Caco-2 (cell line): Measurements from ENCODE around the gene ZNF438. TPM values are rescaled to one million over a fixed set of nuclear protein-coding genes. Genes with fewer than 3 reads are reported as not detected.

ENCODE experiments used
- BruUV-seq: library from RNA; stranded (reverse); fragments of 400-500 nt; replicated peaks from 2 replicates; lab custom pipeline; 2021; lab: Mats Ljungman, UMichigan
- CTCF ChIA-PET: fragments of 300-600 bp; sonication (Branson Sonifier 250); formaldehyde crosslinking; loops from one replicate; lab custom pipeline; 2022; ENCODE audit warnings: antibody characterized with exemption; lab: Charles Lee
- POLR2A ChIA-PET: fragments of 300-600 bp; sonication (Branson Sonifier 250); formaldehyde crosslinking; loops from one replicate; lab custom pipeline; 2022; ENCODE audit warnings: antibody characterized with exemption; lab: Charles Lee
- DNase-seq, 2 experiments: peaks; one replicate each; pipeline versions ENCODE4 v3.0.0 to v3.0.0-alpha.2; 2020 to 2022
- H3K27me3 ChIP-seq: replicated peaks from 2 replicates; pipeline ENCODE4 v1.6.0; 2011; ENCODE audit warnings: low read length; ENCODE audit not compliant: control insufficient read depth, insufficient read depth
- H3K36me3 ChIP-seq: 2 replicates; pipeline ENCODE4 v1.5.1; 2011; ENCODE audit warnings: low read length; ENCODE audit not compliant: control insufficient read depth, insufficient read depth
- H3K4me1 ChIP-seq: fragments of 250-450 bp; sonication (Bioruptor Pico); 2 replicates; pipeline ENCODE4 v1.5.1; 2020; ENCODE audit warnings: mild to moderate bottlenecking
- H3K4me3 ChIP-seq: 2 replicates; pipeline ENCODE4 v1.5.1; 2011; ENCODE audit warnings: low read depth, mild to moderate bottlenecking, control low read depth, low read length
- H3K9me3 ChIP-seq: fragments of 250-450 bp; sonication (Bioruptor Pico); 2 replicates; pipeline ENCODE4 v1.5.1; 2020; ENCODE audit warnings: mild to moderate bottlenecking, moderate library complexity
- H3K27ac Mint-ChIP-seq: one replicate; pipeline ENCODE4 v1.8.0; 2022; ENCODE audit warnings: mixed read lengths; ENCODE audit not compliant: unreplicated experiment
- H3K27me3 Mint-ChIP-seq: one replicate; pipeline ENCODE4 v1.8.0; 2022; ENCODE audit warnings: mixed read lengths; ENCODE audit not compliant: insufficient read depth, unreplicated experiment
- H3K36me3 Mint-ChIP-seq: one replicate; pipeline ENCODE4 v1.8.0; 2022; ENCODE audit warnings: mild to moderate bottlenecking, mixed read lengths; ENCODE audit not compliant: insufficient read depth, unreplicated experiment
- H3K4me1 Mint-ChIP-seq: one replicate; pipeline ENCODE4 v1.8.0; 2022; ENCODE audit warnings: low read depth, mixed read lengths; ENCODE audit not compliant: unreplicated experiment
- H3K4me3 Mint-ChIP-seq: one replicate; pipeline ENCODE4 v1.8.0; 2022; ENCODE audit warnings: mild to moderate bottlenecking, moderate library complexity, mixed read lengths; ENCODE audit not compliant: unreplicated experiment
- H3K9me3 Mint-ChIP-seq: one replicate; pipeline ENCODE4 v1.8.0; 2022; ENCODE audit warnings: mixed read lengths; ENCODE audit not compliant: unreplicated experiment
- CTCF ChIP-seq, 2 experiments: fragments of 200-600 bp in 1 of 2; IDR thresholded peaks; 1 replicate in 1 of 2; 2 replicates in 1 of 2; pipeline versions ENCODE4 v1.5.1 to v1.8.0; 2011 to 2022; ENCODE audit warnings: antibody characterized with exemption in 1 of 2, control low read depth in 1 of 2, inconsistent platforms in 1 of 2, low read depth in 1 of 2, low read length in 1 of 2, mild to moderate bottlenecking in 1 of 2, moderate library complexity in 1 of 2; ENCODE audit not compliant: insufficient read depth in 1 of 2, severe bottlenecking in 1 of 2, unreplicated experiment in 1 of 2
- intact Hi-C: fragments of 100-400 bp; cut with micrococcal nuclease; formaldehyde crosslinking; loops from one replicate; pipeline ENCODE4 v1.10.0; 2022; ENCODE audit not compliant: unreplicated experiment
- total RNA-seq: library from RNA; stranded (reverse); gene quantifications from 2 replicates; pipeline ENCODE4 v1.2.3, GENCODE V29; 2022

ZNF438 gene
- total RNA-seq, 1 experiment from 2014 or later: 1.00 TPM

- ChIA-PET POLR2A (no interaction called here), CTCF (interaction anchor here (0.6 to 0.9 kb wide), 2 partner anchors 86 to 160 kb away, joined by 3 read pairs; no protein-coding TSS in a partner anchor)
- no peaks in the 10 kb centered on the region for H3K36me3 Mint-ChIP-seq
These were observed 184.0 kb downstream of the ZNF438 start for GRCh38 chr10:30847642-30848041.

GRCh38 chr10:30847199-30847598 lies 184.5 kb downstream of the ZNF438 start:
- H3K4me3 Mint-ChIP-seq: no peak overlapping the region
- no peak for TF ChIP-seq CTCF (IDR thresholded peaks at IDR 0.05; ENCODE audit: insufficient read depth in 1 of 2, low read depth in 1 of 2, low read length in 1 of 2, severe bottlenecking in 1 of 2, unreplicated experiment in 1 of 2)
- H3K36me3 Mint-ChIP-seq: no peaks in the 10 kb centered on the region
- Histone ChIP-seq H3K36me3 (no peaks in the 10 kb centered on the region), H3K9me3 (no peaks in the 10 kb centered on the region), H3K4me1 (no peaks in the 10 kb centered on the region), H3K27me3 (no peaks in the 10 kb centered on the region), H3K4me3 (no peak overlapping the region)
- intact Hi-C loops: no loop called here
- POLR2A ChIA-PET: no interaction called here
- H3K4me1 Mint-ChIP-seq: no peaks in the 10 kb centered on the region
- DNase-seq: no peak
- peaks cover 9% of the 10 kb centered on the region for H3K27me3 Mint-ChIP-seq
- BruUV-seq: no TSS peak
- H3K27ac Mint-ChIP-seq: no peak overlapping the region
- CTCF ChIA-PET: interaction anchor here (0.6 to 0.9 kb wide), 2 partner anchors 86 to 160 kb away, joined by 3 read pairs; no protein-coding TSS in a partner anchor
- no peaks in the 10 kb centered on the region for H3K9me3 Mint-ChIP-seq

More at GRCh38 chr10:30847642-30848041, 184.0 kb downstream of the ZNF438 start:
- intact Hi-C loops: no loop called here
- H3K9me3 ChIP-seq: no peaks in the 10 kb centered on the region
- no peak for TF ChIP-seq CTCF (IDR thresholded peaks at IDR 0.05; ENCODE audit: insufficient read depth in 1 of 2, low read depth in 1 of 2, low read length in 1 of 2, severe bottlenecking in 1 of 2, unreplicated experiment in 1 of 2)
- Mint-ChIP-seq H3K9me3 (no peaks in the 10 kb centered on the region), H3K27me3 (peaks cover 9% of the 10 kb centered on the region), H3K4me1 (no peaks in the 10 kb centered on the region), H3K4me3 (no peak overlapping the region), H3K27ac (no peak overlapping the region)
- no peak for DNase-seq
- BruUV-seq: no TSS peak
- H3K36me3 ChIP-seq: no peaks in the 10 kb centered on the region
- no peaks in the 10 kb centered on the region for H3K4me1 ChIP-seq
- H3K27me3 ChIP-seq: no peaks in the 10 kb centered on the region
- no peak overlapping the region for H3K4me3 ChIP-seq

- Mint-ChIP-seq H3K4me3 (no peak overlapping the region), H3K36me3 (no peaks in the 10 kb centered on the region), H3K27me3 (peaks cover 9% of the 10 kb centered on the region), H3K9me3 (no peaks in the 10 kb centered on the region), H3K27ac (no peak overlapping the region), H3K4me1 (no peaks in the 10 kb centered on the region)
- Histone ChIP-seq H3K36me3 (no peaks in the 10 kb centered on the region), H3K4me3 (no peak overlapping the region), H3K9me3 (no peaks in the 10 kb centered on the region), H3K4me1 (no peaks in the 10 kb centered on the region), H3K27me3 (no peaks in the 10 kb centered on the region)
- DNase-seq: no peak
- ChIA-PET POLR2A (no interaction called here), CTCF (interaction anchor here (0.9 kb wide), 1 partner anchor 159 kb away, joined by 3 read pairs; no protein-coding TSS in a partner anchor)
- intact Hi-C loops: no loop called here
- no peak for TF ChIP-seq CTCF (IDR thresholded peaks at IDR 0.05; ENCODE audit: insufficient read depth in 1 of 2, low read depth in 1 of 2, low read length in 1 of 2, severe bottlenecking in 1 of 2, unreplicated experiment in 1 of 2)
- BruUV-seq: no TSS peak
These were observed 185.0 kb downstream of the ZNF438 start for GRCh38 chr10:30846710-30847109.
